ENCODE data around the gene KLHL42. TPM values are rescaled to one million over a fixed set of nuclear protein-coding genes. Genes with fewer than 3 reads are reported as not detected.

The KLHL42 gene
- 14.8 TPM for polyA plus RNA-seq (2013, experiment 1 of 2)
- 14.7 TPM for polyA plus RNA-seq (2013, experiment 2 of 2)

- Histone ChIP-seq H2AK5ac (ENCODE audit: low read depth, low read length) (peak within 1 kb of the TSS; percentile 93), H3K27me3 (ENCODE audit: control insufficient read depth in 3 of 3, insufficient read depth in 3 of 3, low read depth in 1 of 3, low read length in 3 of 3) (no peaks in the 10 kb centered on the region), H3K14ac (ENCODE audit: low read length) (peak within 1 kb of the TSS; percentile 94), H2BK12ac (ENCODE audit: low read length) (peak within 1 kb of the TSS; percentile 93), H3K4ac (ENCODE audit: low read length) (peak within 1 kb of the TSS; percentile 76), H2AFZ (ENCODE audit: low read length) (peak within 1 kb of the TSS; percentile 92), H3K18ac (ENCODE audit: low read length) (peak within 1 kb of the TSS; percentile 99), H3K9ac (ENCODE audit: low read depth, low read length, poor library complexity) (peak within 1 kb of the TSS; percentile 97), H2BK5ac (ENCODE audit: low read length) (peak within 1 kb of the TSS; percentile 95), H3K4me3 (ENCODE audit: low read length in 2 of 2) (peak within 1 kb of the TSS; percentile 70 to 81), H3K36me3 (replicated peaks in 1 of 2; ENCODE audit: control insufficient read depth in 2 of 2, insufficient read depth in 2 of 2, low read length in 2 of 2) (peaks cover 0 to 35% of the 10 kb centered on the region in 2 donors), H4K8ac (ENCODE audit: low read depth, low read length) (peak within 1 kb of the TSS; percentile 96), H3K4me1 (ENCODE audit: control insufficient read depth in 2 of 2, insufficient read depth in 1 of 2, low read depth in 1 of 2, low read length in 2 of 2) (peaks cover 13 to 20% of the 10 kb centered on the region in 2 donors), H4K91ac (ENCODE audit: low read depth, low read length, poor library complexity) (no peak within 1 kb of the TSS), H3K79me1 (ENCODE audit: low read depth, low read length) (peaks cover 5% of the 10 kb centered on the region), H2BK120ac (ENCODE audit: low read depth, low read length) (peak within 1 kb of the TSS; percentile 83), H3K23ac (ENCODE audit: low read depth, low read length, poor library complexity) (peak within 1 kb of the TSS; percentile 99), H3K27ac (replicated peaks; ENCODE audit: low read length) (peak within 1 kb of the TSS; percentile 87), H2BK15ac (ENCODE audit: low read length) (peak within 1 kb of the TSS; percentile 34), H3K4me2 (ENCODE audit: insufficient read depth, low read length, poor library complexity, severe bottlenecking) (peak within 1 kb of the TSS; percentile 86), H3K9me3 (replicated peaks in 1 of 2; ENCODE audit: control insufficient read depth in 2 of 2, insufficient read depth in 1 of 2, low read depth in 1 of 2, low read length in 2 of 2) (peaks cover 0 to 8% of the 10 kb centered on the region in 2 donors)
- peak; percentile 73 for DNase-seq (ENCODE audit: low spot score)
- WGBS, 2 donors (ENCODE audit: extremely low coverage in 2 of 2, insufficient read length in 2 of 2, insufficient replicate concordance in 1 of 2), result no CpG with 5 or more reads among the region's 92 CpGs
Measured at GRCh38 chr12:27779920-27780611, at the start of gene KLHL42, which contains the start of gene MANSC4. Gene KLHL42 (plus strand): TSS chr12:27780233. CDS start chr12:27780331, 98 bp downstream. Gene MANSC4 (minus strand): TSS chr12:27780236. CDS start chr12:27771276, 8,960 bp downstream.

GRCh38 chr12:27732281-27732680 is 47.8 kb upstream of the KLHL42 start:
- no peak overlapping the region for H2BK15ac ChIP-seq (ENCODE audit: low read length)
- DNase-seq (ENCODE audit: low spot score), result no peak
- no peaks in the 10 kb centered on the region for H3K9me3 ChIP-seq (replicated peaks in 1 of 2; ENCODE audit: control insufficient read depth in 2 of 2, insufficient read depth in 1 of 2, low read depth in 1 of 2, low read length in 2 of 2)
- H2BK12ac ChIP-seq (ENCODE audit: low read length), result no peak overlapping the region
- no peak overlapping the region for H2BK120ac ChIP-seq (ENCODE audit: low read depth, low read length)
- no peaks in the 10 kb centered on the region for H3K27me3 ChIP-seq (ENCODE audit: control insufficient read depth in 3 of 3, insufficient read depth in 3 of 3, low read depth in 1 of 3, low read length in 3 of 3)
- H3K79me1 ChIP-seq (ENCODE audit: low read depth, low read length), result no peaks in the 10 kb centered on the region
- no peak overlapping the region for H2BK5ac ChIP-seq (ENCODE audit: low read length)
- no peak overlapping the region for H3K27ac ChIP-seq (replicated peaks; ENCODE audit: low read length)
- H4K91ac ChIP-seq (ENCODE audit: low read depth, low read length, poor library complexity), result no peak overlapping the region
- H3K23ac ChIP-seq (ENCODE audit: low read depth, low read length, poor library complexity), result no peak overlapping the region
- H4K8ac ChIP-seq (ENCODE audit: low read depth, low read length), result no peak overlapping the region
- no peak overlapping the region for H3K14ac ChIP-seq (ENCODE audit: low read length)
- H2AFZ ChIP-seq (ENCODE audit: low read length), result no peak overlapping the region
- H2AK5ac ChIP-seq (ENCODE audit: low read depth, low read length), result no peak overlapping the region
- H3K4me3 ChIP-seq (ENCODE audit: low read length in 2 of 2), result no peak overlapping the region
- no peak overlapping the region for H3K4me2 ChIP-seq (ENCODE audit: insufficient read depth, low read length, poor library complexity, severe bottlenecking)
- no CpG with 5 or more reads among the region's 2 CpGs for WGBS, 2 donors (ENCODE audit: extremely low coverage in 2 of 2, insufficient read length in 2 of 2, insufficient replicate concordance in 1 of 2)
- H3K9ac ChIP-seq (ENCODE audit: low read depth, low read length, poor library complexity), result no peak overlapping the region
- H3K4me1 ChIP-seq (ENCODE audit: control insufficient read depth in 2 of 2, insufficient read depth in 1 of 2, low read depth in 1 of 2, low read length in 2 of 2), result no peaks in the 10 kb centered on the region
- no peak overlapping the region for H3K4ac ChIP-seq (ENCODE audit: low read length)
- no peak overlapping the region for H3K18ac ChIP-seq (ENCODE audit: low read length)
- peaks cover 3 to 82% of the 10 kb centered on the region in 2 donors for H3K36me3 ChIP-seq (replicated peaks in 1 of 2; ENCODE audit: control insufficient read depth in 2 of 2, insufficient read depth in 2 of 2, low read length in 2 of 2)

GRCh38 chr12:27733052-27733656 is 46.9 kb upstream of the KLHL42 start:
- Histone ChIP-seq H2BK12ac (ENCODE audit: low read length) (no peak overlapping the region), H3K4me2 (ENCODE audit: insufficient read depth, low read length, poor library complexity, severe bottlenecking) (no peak overlapping the region), H3K9me3 (replicated peaks in 1 of 2; ENCODE audit: control insufficient read depth in 2 of 2, insufficient read depth in 1 of 2, low read depth in 1 of 2, low read length in 2 of 2) (no peaks in the 10 kb centered on the region), H3K79me1 (ENCODE audit: low read depth, low read length) (no peaks in the 10 kb centered on the region), H2BK15ac (ENCODE audit: low read length) (no peak overlapping the region), H4K91ac (ENCODE audit: low read depth, low read length, poor library complexity) (no peak overlapping the region), H2AK5ac (ENCODE audit: low read depth, low read length) (no peak overlapping the region), H3K14ac (ENCODE audit: low read length) (no peak overlapping the region), H3K4ac (ENCODE audit: low read length) (no peak overlapping the region), H2AFZ (ENCODE audit: low read length) (no peak overlapping the region), H3K27me3 (ENCODE audit: control insufficient read depth in 3 of 3, insufficient read depth in 3 of 3, low read depth in 1 of 3, low read length in 3 of 3) (no peaks in the 10 kb centered on the region), H2BK120ac (ENCODE audit: low read depth, low read length) (no peak overlapping the region), H3K4me3 (ENCODE audit: low read length in 2 of 2) (no peak overlapping the region), H2BK5ac (ENCODE audit: low read length) (no peak overlapping the region), H3K18ac (ENCODE audit: low read length) (no peak overlapping the region), H3K27ac (replicated peaks; ENCODE audit: low read length) (no peak overlapping the region), H3K23ac (ENCODE audit: low read depth, low read length, poor library complexity) (no peak overlapping the region), H4K8ac (ENCODE audit: low read depth, low read length) (no peak overlapping the region), H3K4me1 (ENCODE audit: control insufficient read depth in 2 of 2, insufficient read depth in 1 of 2, low read depth in 1 of 2, low read length in 2 of 2) (no peaks in the 10 kb centered on the region), H3K9ac (ENCODE audit: low read depth, low read length, poor library complexity) (no peak overlapping the region), H3K36me3 (replicated peaks in 1 of 2; ENCODE audit: control insufficient read depth in 2 of 2, insufficient read depth in 2 of 2, low read length in 2 of 2) (peaks cover 2 to 82% of the 10 kb centered on the region in 2 donors)
- no CpG with 5 or more reads among the region's 3 CpGs for WGBS, 2 donors (ENCODE audit: extremely low coverage in 2 of 2, insufficient read length in 2 of 2, insufficient replicate concordance in 1 of 2)
- no peak for DNase-seq (ENCODE audit: low spot score)

GRCh38 chr12:27733791-27734190 is 46.2 kb upstream of the KLHL42 start:
- Histone ChIP-seq H3K4me2 (ENCODE audit: insufficient read depth, low read length, poor library complexity, severe bottlenecking) (no peak overlapping the region), H3K4ac (ENCODE audit: low read length) (no peak overlapping the region), H4K91ac (ENCODE audit: low read depth, low read length, poor library complexity) (no peak overlapping the region), H3K9me3 (replicated peaks in 1 of 2; ENCODE audit: control insufficient read depth in 2 of 2, insufficient read depth in 1 of 2, low read depth in 1 of 2, low read length in 2 of 2) (no peaks in the 10 kb centered on the region), H3K9ac (ENCODE audit: low read depth, low read length, poor library complexity) (no peak overlapping the region), H3K27me3 (ENCODE audit: control insufficient read depth in 3 of 3, insufficient read depth in 3 of 3, low read depth in 1 of 3, low read length in 3 of 3) (no peaks in the 10 kb centered on the region), H3K4me3 (ENCODE audit: low read length in 2 of 2) (no peak overlapping the region), H2BK120ac (ENCODE audit: low read depth, low read length) (no peak overlapping the region), H4K8ac (ENCODE audit: low read depth, low read length) (no peak overlapping the region), H3K4me1 (ENCODE audit: control insufficient read depth in 2 of 2, insufficient read depth in 1 of 2, low read depth in 1 of 2, low read length in 2 of 2) (no peaks in the 10 kb centered on the region), H2BK15ac (ENCODE audit: low read length) (no peak overlapping the region), H3K36me3 (replicated peaks in 1 of 2; ENCODE audit: control insufficient read depth in 2 of 2, insufficient read depth in 2 of 2, low read length in 2 of 2) (peaks cover 2 to 82% of the 10 kb centered on the region in 2 donors), H2AK5ac (ENCODE audit: low read depth, low read length) (no peak overlapping the region), H3K23ac (ENCODE audit: low read depth, low read length, poor library complexity) (no peak overlapping the region), H3K79me1 (ENCODE audit: low read depth, low read length) (no peaks in the 10 kb centered on the region), H2AFZ (ENCODE audit: low read length) (no peak overlapping the region), H3K14ac (ENCODE audit: low read length) (no peak overlapping the region), H3K27ac (replicated peaks; ENCODE audit: low read length) (no peak overlapping the region), H2BK5ac (ENCODE audit: low read length) (no peak overlapping the region), H2BK12ac (ENCODE audit: low read length) (no peak overlapping the region), H3K18ac (ENCODE audit: low read length) (no peak overlapping the region)
- no peak for DNase-seq (ENCODE audit: low spot score)
- WGBS, 2 donors (ENCODE audit: extremely low coverage in 2 of 2, insufficient read length in 2 of 2, insufficient replicate concordance in 1 of 2), result no CpG with 5 or more reads among the region's 1 CpG

Data from neuronal stem cell (in vitro differentiated cells).